ENCODE results near the gene PLCG1.

Gene PLCG1

DNA sequence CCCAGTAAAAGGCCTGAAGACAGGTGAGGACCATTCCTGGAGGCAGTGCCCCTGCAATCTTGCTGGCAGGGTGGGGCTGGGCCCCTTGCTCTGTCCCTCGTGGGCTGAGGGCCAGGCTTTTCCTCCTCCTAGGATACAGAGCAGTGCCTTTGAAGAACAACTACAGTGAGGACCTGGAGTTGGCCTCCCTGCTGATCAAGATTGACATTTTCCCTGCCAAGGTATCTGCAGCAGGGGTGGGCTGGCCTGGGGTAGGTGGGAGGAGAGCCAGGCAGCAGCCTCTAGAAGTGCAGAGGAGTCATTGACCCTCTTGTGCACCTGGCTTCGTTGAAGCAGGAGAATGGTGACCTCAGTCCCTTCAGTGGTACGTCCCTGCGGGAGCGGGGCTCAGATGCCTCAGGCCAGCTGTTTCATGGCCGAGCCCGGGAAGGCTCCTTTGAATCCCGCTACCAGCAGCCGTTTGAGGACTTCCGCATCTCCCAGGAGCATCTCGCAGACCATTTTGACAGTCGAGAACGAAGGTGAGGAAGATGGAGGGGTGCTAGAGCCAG, 36.5 kb downstream of the PLCG1 start:
- no peak overlapping the region for H3K9ac ChIP-seq (ENCODE audit: low read depth in 1 of 2, low read length in 2 of 2)
- no peak overlapping the region for H3K4me3 ChIP-seq (ENCODE audit: low read depth in 1 of 2, low read length in 2 of 2)
- H3K4me1 ChIP-seq (ENCODE audit: control insufficient read depth in 1 of 2, insufficient read depth in 2 of 2, low read length in 2 of 2), result peaks cover 0 to 4% of the 10 kb centered on the region in 2 donors
- no peaks in the 10 kb centered on the region for H3K9me3 ChIP-seq (ENCODE audit: control insufficient read depth in 1 of 2, low read length in 2 of 2)
- peaks cover 56 to 79% of the 10 kb centered on the region in 2 donors for H3K36me3 ChIP-seq (ENCODE audit: control insufficient read depth in 1 of 2, insufficient read depth in 2 of 2, low read length in 2 of 2)
- no peak overlapping the region for H3K27ac ChIP-seq (ENCODE audit: low read depth, low read length)
- H3K27me3 ChIP-seq (ENCODE audit: control insufficient read depth in 1 of 2, insufficient read depth in 2 of 2, low read length in 2 of 2), result no peaks in the 10 kb centered on the region

DNA sequence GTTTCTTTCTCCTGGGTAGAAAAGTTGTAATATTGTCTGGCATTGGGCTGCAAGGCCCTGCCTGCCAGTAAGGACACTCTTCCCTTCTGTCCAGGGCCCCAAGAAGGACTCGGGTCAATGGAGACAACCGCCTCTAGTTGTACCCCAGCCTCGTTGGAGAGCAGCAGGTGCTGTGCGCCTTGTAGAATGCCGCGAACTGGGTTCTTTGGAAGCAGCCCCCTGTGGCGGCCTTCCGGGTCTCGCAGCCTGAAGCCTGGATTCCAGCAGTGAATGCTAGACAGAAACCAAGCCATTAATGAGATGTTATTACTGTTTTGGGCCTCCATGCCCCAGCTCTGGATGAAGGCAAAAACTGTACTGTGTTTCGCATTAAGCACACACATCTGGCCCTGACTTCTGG, 37.0 kb downstream of the PLCG1 start:
- no peak overlapping the region for H3K27ac ChIP-seq (ENCODE audit: low read depth, low read length)
- H3K9me3 ChIP-seq (ENCODE audit: control insufficient read depth in 1 of 2, low read length in 2 of 2), result no peaks in the 10 kb centered on the region
- H3K27me3 ChIP-seq (ENCODE audit: control insufficient read depth in 1 of 2, insufficient read depth in 2 of 2, low read length in 2 of 2), result no peaks in the 10 kb centered on the region
- peaks cover 0 to 4% of the 10 kb centered on the region in 2 donors for H3K4me1 ChIP-seq (ENCODE audit: control insufficient read depth in 1 of 2, insufficient read depth in 2 of 2, low read length in 2 of 2)
- peaks cover 51 to 74% of the 10 kb centered on the region in 2 donors for H3K36me3 ChIP-seq (ENCODE audit: control insufficient read depth in 1 of 2, insufficient read depth in 2 of 2, low read length in 2 of 2)
- H3K9ac ChIP-seq (ENCODE audit: low read depth in 1 of 2, low read length in 2 of 2), result no peak overlapping the region
- H3K4me3 ChIP-seq (ENCODE audit: low read depth in 1 of 2, low read length in 2 of 2), result no peak overlapping the region

DNA sequence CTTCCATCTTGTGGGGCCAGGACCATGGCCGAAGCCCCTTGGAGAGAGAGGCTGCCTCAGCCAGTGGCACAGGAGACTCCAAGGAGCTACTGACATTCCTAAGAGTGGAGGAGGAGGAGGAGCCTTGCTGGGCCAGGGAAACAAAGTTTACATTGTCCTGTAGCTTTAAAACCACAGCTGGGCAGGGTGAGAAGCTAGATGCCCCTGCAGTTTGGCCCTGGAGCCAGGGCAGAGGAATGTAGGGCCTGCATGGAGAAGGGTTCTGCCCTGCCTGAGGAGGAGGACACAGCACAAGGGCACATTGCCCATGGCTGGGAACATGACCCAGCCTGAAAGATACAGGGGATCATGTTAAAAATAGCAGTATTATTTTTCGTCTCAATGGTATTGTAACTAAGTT, 37.4 kb downstream of the PLCG1 start:
- H3K4me1 ChIP-seq (ENCODE audit: control insufficient read depth in 1 of 2, insufficient read depth in 2 of 2, low read length in 2 of 2), result peaks cover 0 to 4% of the 10 kb centered on the region in 2 donors

DNA sequence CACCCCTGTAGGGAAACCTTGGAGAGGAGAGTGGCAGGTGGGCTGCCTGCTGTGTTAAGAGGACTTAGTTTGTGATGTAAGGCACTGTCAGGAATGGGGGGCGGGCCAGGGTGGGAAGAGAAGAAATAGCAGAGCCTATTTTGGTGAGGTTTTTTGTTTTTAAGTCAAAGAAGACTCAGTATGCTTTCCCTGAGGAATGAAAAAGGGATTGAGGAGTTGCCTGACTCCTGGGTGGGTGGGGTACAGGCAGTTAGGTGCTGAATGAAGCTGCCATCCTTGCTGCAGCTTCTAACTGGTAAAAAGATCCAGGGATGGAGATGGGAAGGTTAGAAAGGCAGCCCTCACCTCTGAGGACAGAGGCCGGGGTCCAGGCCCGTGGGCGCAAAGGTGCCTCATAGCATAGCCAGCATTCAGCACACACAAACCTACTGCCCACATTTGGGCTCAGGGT, 37.9 kb downstream of the PLCG1 start:
- no peak overlapping the region for H3K9ac ChIP-seq (ENCODE audit: low read depth in 1 of 2, low read length in 2 of 2)
- H3K4me1 ChIP-seq (ENCODE audit: control insufficient read depth in 1 of 2, insufficient read depth in 2 of 2, low read length in 2 of 2), result peaks cover 0 to 4% of the 10 kb centered on the region in 2 donors

More for the DNA sequence above, 37.4 kb downstream of the PLCG1 start:
- H3K4me3 ChIP-seq (ENCODE audit: low read depth in 1 of 2, low read length in 2 of 2), result no peak overlapping the region
- H3K9me3 ChIP-seq (ENCODE audit: control insufficient read depth in 1 of 2, low read length in 2 of 2), result no peaks in the 10 kb centered on the region
- H3K27me3 ChIP-seq (ENCODE audit: control insufficient read depth in 1 of 2, insufficient read depth in 2 of 2, low read length in 2 of 2), result no peaks in the 10 kb centered on the region
- peaks cover 47 to 70% of the 10 kb centered on the region in 2 donors for H3K36me3 ChIP-seq (ENCODE audit: control insufficient read depth in 1 of 2, insufficient read depth in 2 of 2, low read length in 2 of 2)
- no peak overlapping the region for H3K27ac ChIP-seq (ENCODE audit: low read depth, low read length)
- no peak overlapping the region for H3K9ac ChIP-seq (ENCODE audit: low read depth in 1 of 2, low read length in 2 of 2)

DNA sequence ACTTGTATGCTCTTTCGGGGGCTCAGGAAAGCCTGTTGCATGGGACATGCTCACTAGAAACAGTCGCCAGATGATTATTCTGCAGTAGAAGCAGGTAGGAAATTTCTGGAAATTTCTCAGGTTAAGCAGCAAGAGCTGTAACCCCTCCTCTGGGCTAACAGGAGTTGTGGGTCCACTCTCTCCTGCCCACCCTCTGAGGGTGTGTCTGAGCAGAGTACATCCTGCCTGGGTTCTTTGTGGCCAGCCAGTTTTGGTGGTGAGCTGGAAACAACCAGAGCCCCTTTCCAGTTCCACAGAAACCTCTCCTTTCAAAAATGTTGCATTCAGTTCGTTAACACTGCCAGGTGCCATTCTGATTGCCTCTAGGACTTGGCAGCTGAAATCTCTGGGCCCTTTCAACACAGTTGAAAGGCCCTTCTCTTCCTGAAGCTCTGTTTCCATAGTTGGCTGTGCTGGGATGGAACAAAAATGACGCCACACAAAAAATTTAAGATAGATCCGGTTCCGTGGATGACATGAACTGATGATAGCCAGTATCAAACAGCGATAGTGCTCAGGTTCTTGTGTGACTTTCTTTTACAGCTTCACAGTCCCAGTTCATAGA, 38.5 kb downstream of the PLCG1 start:
- H3K4me1 ChIP-seq (ENCODE audit: control insufficient read depth in 1 of 2, insufficient read depth in 2 of 2, low read length in 2 of 2), result peaks cover 0 to 4% of the 10 kb centered on the region in 2 donors
- no peaks in the 10 kb centered on the region for H3K27me3 ChIP-seq (ENCODE audit: control insufficient read depth in 1 of 2, insufficient read depth in 2 of 2, low read length in 2 of 2)
- H3K27ac ChIP-seq (ENCODE audit: low read depth, low read length), result no peak overlapping the region
- no peak overlapping the region for H3K9ac ChIP-seq (ENCODE audit: low read depth in 1 of 2, low read length in 2 of 2)
- no peak overlapping the region for H3K4me3 ChIP-seq (ENCODE audit: low read depth in 1 of 2, low read length in 2 of 2)
- H3K36me3 ChIP-seq (ENCODE audit: control insufficient read depth in 1 of 2, insufficient read depth in 2 of 2, low read length in 2 of 2), result peaks cover 38 to 60% of the 10 kb centered on the region in 2 donors
- no peaks in the 10 kb centered on the region for H3K9me3 ChIP-seq (ENCODE audit: control insufficient read depth in 1 of 2, low read length in 2 of 2)

More for the DNA sequence above, 37.9 kb downstream of the PLCG1 start:
- Histone ChIP-seq H3K36me3 (ENCODE audit: control insufficient read depth in 1 of 2, insufficient read depth in 2 of 2, low read length in 2 of 2) (peaks cover 44 to 66% of the 10 kb centered on the region in 2 donors), H3K9me3 (ENCODE audit: control insufficient read depth in 1 of 2, low read length in 2 of 2) (no peaks in the 10 kb centered on the region), H3K27me3 (ENCODE audit: control insufficient read depth in 1 of 2, insufficient read depth in 2 of 2, low read length in 2 of 2) (no peaks in the 10 kb centered on the region), H3K27ac (ENCODE audit: low read depth, low read length) (no peak overlapping the region), H3K4me3 (ENCODE audit: low read depth in 1 of 2, low read length in 2 of 2) (no peak overlapping the region)

DNA sequence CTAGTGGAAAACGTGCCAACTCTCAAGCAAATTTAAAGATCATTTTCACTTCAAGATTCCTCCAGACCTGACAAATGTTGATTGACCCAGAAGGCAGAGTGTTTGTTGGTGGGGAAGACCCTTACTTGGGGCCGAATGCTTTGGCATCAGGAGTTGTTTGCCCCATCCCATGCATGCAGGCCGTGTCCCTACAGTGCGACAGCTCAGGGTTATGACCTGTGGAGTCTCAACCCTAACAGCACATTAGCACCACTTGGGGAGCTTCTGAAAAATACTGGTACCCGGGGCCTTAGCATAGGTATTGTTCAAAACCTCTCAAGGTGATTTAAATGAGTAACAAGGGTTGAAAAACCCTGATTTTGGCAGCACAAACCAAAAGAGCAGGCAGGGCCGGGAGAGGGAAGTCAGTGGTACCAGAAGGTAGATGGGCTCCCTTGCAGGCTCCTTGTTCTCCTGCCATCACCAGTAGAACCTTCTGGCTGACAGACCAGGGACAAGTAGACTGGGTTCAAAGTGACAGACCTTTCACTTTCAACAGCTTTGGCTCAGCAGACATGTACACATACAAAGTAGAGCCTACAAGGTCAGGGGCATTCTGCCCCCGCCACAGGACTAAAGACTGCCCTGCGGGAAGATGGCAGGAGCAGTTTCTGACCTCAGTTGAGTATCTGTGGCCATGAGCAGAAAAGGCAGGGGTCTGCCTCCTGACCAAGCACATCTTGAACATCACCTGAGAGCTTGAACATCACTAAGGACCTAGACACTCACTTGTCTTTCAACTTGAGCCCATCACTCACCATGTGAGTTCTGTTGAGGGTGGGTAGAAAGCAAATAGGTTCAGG, 39.6 kb downstream of the PLCG1 start:
- Histone ChIP-seq H3K27ac (ENCODE audit: low read depth, low read length) (no peak overlapping the region), H3K9ac (ENCODE audit: low read depth in 1 of 2, low read length in 2 of 2) (no peak overlapping the region), H3K27me3 (ENCODE audit: control insufficient read depth in 1 of 2, insufficient read depth in 2 of 2, low read length in 2 of 2) (no peaks in the 10 kb centered on the region), H3K4me3 (ENCODE audit: low read depth in 1 of 2, low read length in 2 of 2) (no peak overlapping the region), H3K9me3 (ENCODE audit: control insufficient read depth in 1 of 2, low read length in 2 of 2) (no peaks in the 10 kb centered on the region), H3K36me3 (ENCODE audit: control insufficient read depth in 1 of 2, insufficient read depth in 2 of 2, low read length in 2 of 2) (peaks cover 32 to 53% of the 10 kb centered on the region in 2 donors), H3K4me1 (ENCODE audit: control insufficient read depth in 1 of 2, insufficient read depth in 2 of 2, low read length in 2 of 2) (peaks cover 0 to 4% of the 10 kb centered on the region in 2 donors)

DNA sequence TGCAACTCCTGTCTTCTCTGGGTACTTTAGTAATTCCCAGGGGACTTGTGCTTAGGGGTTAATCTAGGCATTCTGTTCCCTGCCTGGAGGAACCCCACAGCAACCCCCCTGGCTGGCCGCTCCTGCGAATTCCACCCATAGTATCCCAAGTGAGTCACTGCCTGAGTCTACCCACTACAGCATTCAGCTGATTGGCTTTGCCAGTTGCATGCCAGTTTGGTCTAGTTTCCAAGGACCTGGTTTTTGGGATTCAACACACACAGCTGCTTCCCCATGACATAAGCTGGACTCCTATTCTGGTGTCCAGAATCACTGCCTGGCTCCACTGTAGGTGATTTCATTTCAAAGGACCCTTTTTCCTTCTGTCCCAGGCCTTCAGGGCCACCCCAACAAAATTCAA, 40.3 kb downstream of the PLCG1 start:
- Histone ChIP-seq H3K27me3 (ENCODE audit: control insufficient read depth in 1 of 2, insufficient read depth in 2 of 2, low read length in 2 of 2) (no peaks in the 10 kb centered on the region), H3K27ac (ENCODE audit: low read depth, low read length) (no peak overlapping the region), H3K4me1 (ENCODE audit: control insufficient read depth in 1 of 2, insufficient read depth in 2 of 2, low read length in 2 of 2) (peaks cover 0 to 2% of the 10 kb centered on the region in 2 donors), H3K9ac (ENCODE audit: low read depth in 1 of 2, low read length in 2 of 2) (no peak overlapping the region), H3K9me3 (ENCODE audit: control insufficient read depth in 1 of 2, low read length in 2 of 2) (no peaks in the 10 kb centered on the region), H3K36me3 (ENCODE audit: control insufficient read depth in 1 of 2, insufficient read depth in 2 of 2, low read length in 2 of 2) (peaks cover 28 to 50% of the 10 kb centered on the region in 2 donors), H3K4me3 (ENCODE audit: low read depth in 1 of 2, low read length in 2 of 2) (no peak overlapping the region)

DNA sequence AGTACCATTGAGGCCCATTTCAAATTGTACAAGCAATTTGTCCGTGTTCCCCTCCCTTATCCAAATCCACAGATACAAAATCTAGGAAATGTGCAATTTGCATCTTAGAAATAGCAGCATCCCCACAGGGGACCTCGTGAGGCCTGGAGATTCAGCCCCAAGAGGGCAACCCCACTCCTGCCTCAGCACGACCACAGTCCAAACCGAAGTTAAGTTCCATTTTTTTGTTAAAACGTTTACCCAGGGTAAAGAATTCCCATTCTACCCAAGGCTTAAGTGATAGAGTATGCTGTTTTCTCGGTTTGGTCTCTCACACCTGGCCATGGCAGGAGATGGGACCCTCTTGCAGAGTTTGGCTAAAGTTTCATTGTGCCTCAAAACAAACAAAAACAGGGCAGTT, 41.2 kb downstream of the PLCG1 start:
- Histone ChIP-seq H3K9ac (ENCODE audit: low read depth in 1 of 2, low read length in 2 of 2) (no peak overlapping the region), H3K4me1 (ENCODE audit: control insufficient read depth in 1 of 2, insufficient read depth in 2 of 2, low read length in 2 of 2) (no peaks in the 10 kb centered on the region)

DNA sequence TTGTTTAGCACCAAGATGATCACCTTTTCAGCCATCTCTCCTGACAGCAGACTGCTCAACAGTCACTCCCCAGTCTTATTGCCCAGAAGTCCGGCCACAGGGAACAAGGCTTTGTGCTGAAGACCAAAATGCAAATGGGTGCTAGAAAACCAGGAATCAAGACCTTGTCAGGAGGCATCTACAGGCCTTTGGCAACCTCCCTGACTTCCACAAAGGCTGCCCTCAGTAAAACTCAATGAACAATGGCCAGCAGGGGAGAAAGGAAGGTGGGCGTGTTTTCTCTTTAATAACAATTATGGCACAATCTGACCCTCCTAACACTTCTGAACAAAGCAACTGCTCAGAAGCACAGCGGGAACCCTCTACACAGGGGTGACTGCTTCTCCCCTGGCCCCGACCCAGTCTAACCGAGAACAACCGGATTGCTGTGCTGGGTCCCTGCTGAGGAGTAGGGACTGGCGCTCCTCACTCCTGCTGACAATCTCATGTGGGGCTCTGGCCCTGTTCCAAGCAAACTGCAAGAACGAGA, 41.6 kb downstream of the PLCG1 start:
- Histone ChIP-seq H3K9ac (ENCODE audit: low read depth in 1 of 2, low read length in 2 of 2) (no peak overlapping the region), H3K27ac (ENCODE audit: low read depth, low read length) (no peak overlapping the region), H3K9me3 (ENCODE audit: control insufficient read depth in 1 of 2, low read length in 2 of 2) (no peaks in the 10 kb centered on the region), H3K36me3 (ENCODE audit: control insufficient read depth in 1 of 2, insufficient read depth in 2 of 2, low read length in 2 of 2) (peaks cover 20 to 49% of the 10 kb centered on the region in 2 donors), H3K4me3 (ENCODE audit: low read depth in 1 of 2, low read length in 2 of 2) (no peak overlapping the region), H3K27me3 (ENCODE audit: control insufficient read depth in 1 of 2, insufficient read depth in 2 of 2, low read length in 2 of 2) (no peaks in the 10 kb centered on the region), H3K4me1 (ENCODE audit: control insufficient read depth in 1 of 2, insufficient read depth in 2 of 2, low read length in 2 of 2) (no peaks in the 10 kb centered on the region)

More for the DNA sequence above, 41.2 kb downstream of the PLCG1 start:
- Histone ChIP-seq H3K36me3 (ENCODE audit: control insufficient read depth in 1 of 2, insufficient read depth in 2 of 2, low read length in 2 of 2) (peaks cover 25 to 50% of the 10 kb centered on the region in 2 donors), H3K4me3 (ENCODE audit: low read depth in 1 of 2, low read length in 2 of 2) (no peak overlapping the region), H3K27ac (ENCODE audit: low read depth, low read length) (no peak overlapping the region), H3K27me3 (ENCODE audit: control insufficient read depth in 1 of 2, insufficient read depth in 2 of 2, low read length in 2 of 2) (no peaks in the 10 kb centered on the region), H3K9me3 (ENCODE audit: control insufficient read depth in 1 of 2, low read length in 2 of 2) (no peaks in the 10 kb centered on the region)

DNA sequence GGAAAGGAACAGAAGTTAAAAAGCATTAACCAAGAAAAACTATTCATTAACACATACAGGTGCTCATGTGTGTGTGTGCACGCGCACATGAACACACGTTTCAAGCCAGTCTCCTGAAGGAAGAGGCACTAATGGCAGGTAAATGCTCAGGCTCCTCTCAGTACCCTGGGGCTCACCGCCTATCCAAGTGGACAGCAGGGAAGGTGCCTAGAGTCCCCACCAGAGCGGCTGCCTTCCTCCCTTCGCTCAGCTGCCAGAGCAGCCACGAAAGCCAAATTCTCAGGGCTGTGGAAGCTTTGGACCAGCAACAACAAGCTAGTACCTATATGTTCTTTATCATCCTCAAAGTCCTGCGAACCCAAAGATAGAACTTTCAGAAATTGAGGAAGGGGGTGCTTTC, 42.6 kb downstream of the PLCG1 start:
- Histone ChIP-seq H3K36me3 (ENCODE audit: control insufficient read depth in 1 of 2, insufficient read depth in 2 of 2, low read length in 2 of 2) (peaks cover 11 to 49% of the 10 kb centered on the region in 2 donors), H3K9ac (ENCODE audit: low read depth in 1 of 2, low read length in 2 of 2) (no peak overlapping the region), H3K4me3 (ENCODE audit: low read depth in 1 of 2, low read length in 2 of 2) (no peak overlapping the region), H3K4me1 (ENCODE audit: control insufficient read depth in 1 of 2, insufficient read depth in 2 of 2, low read length in 2 of 2) (no peaks in the 10 kb centered on the region), H3K27me3 (ENCODE audit: control insufficient read depth in 1 of 2, insufficient read depth in 2 of 2, low read length in 2 of 2) (no peaks in the 10 kb centered on the region), H3K27ac (ENCODE audit: low read depth, low read length) (no peak overlapping the region), H3K9me3 (ENCODE audit: control insufficient read depth in 1 of 2, low read length in 2 of 2) (no peaks in the 10 kb centered on the region)
